ENCODE measurements around the gene PPP1R36.

- no peak for TF ChIP-seq CTCF (IDR thresholded peaks at IDR 0.05)
- peak in 1 of 3 donors; percentile 26 for TF ChIP-seq POLR2A (IDR thresholded peaks at IDR 0.05)
Observed at GRCh38 chr14:64541972-64542835, 7.6 kb upstream of the PPP1R36 start.

Data from body of pancreas (tissue), 4 donors.